IPS-20b (cell line): Measurements from ENCODE around the gene CBLL2.
"Not testable (repeated sequence)": the region's sequence is repeated elsewhere in the genome, so short reads cannot be mapped to it uniquely, and the experiment has no call there.

ENCODE experiments used
- H3K27ac ChIP-seq: one replicate; pipeline ENCODE4 v1.5.1; 2013; ENCODE audit warnings: low read length
- H3K27me3 ChIP-seq: 2 replicates; pipeline ENCODE4 v1.6.1; 2013; ENCODE audit warnings: mild to moderate bottlenecking, low read length, inconsistent platforms; ENCODE audit not compliant: insufficient read depth
- H3K36me3 ChIP-seq: 2 replicates; pipeline ENCODE4 v1.6.1; 2013; ENCODE audit warnings: low read depth, mild to moderate bottlenecking, inconsistent platforms, low read length, moderate library complexity; ENCODE audit not compliant: insufficient read depth
- H3K4me1 ChIP-seq: 2 replicates; pipeline ENCODE4 v1.6.1; 2013; ENCODE audit warnings: mild to moderate bottlenecking, control low read depth, inconsistent platforms, low read length, moderate library complexity; ENCODE audit not compliant: insufficient read depth
- H3K4me3 ChIP-seq: 2 replicates; pipeline ENCODE4 v1.5.1; 2013; ENCODE audit warnings: mild to moderate bottlenecking, low read length, inconsistent platforms
- H3K9ac ChIP-seq: 2 replicates; pipeline ENCODE4 v1.6.1; 2013; ENCODE audit warnings: low read depth, mild to moderate bottlenecking, inconsistent platforms, low read length, moderate library complexity
- H3K9me3 ChIP-seq: 2 replicates; pipeline ENCODE4 v1.6.1; 2013; ENCODE audit warnings: mild to moderate bottlenecking, low read depth, low read length, inconsistent platforms; ENCODE audit not compliant: insufficient read depth

The CBLL2 gene

GRCh38 chrX:22272613-22273012 lies at the start of gene CBLL2:
Gene CBLL2, plus strand, starts transcription at chrX:22272913. Its CDS starts 79 bp downstream, at chrX:22272992.
- Histone ChIP-seq H3K9me3 (no peaks in the 10 kb centered on the region), H3K27ac (no peak within 1 kb of the TSS), H3K36me3 (no peaks in the 10 kb centered on the region), H3K4me1 (no peaks in the 10 kb centered on the region; the same call in 1 of the 2 replicates), H3K4me3 (no peak within 1 kb of the TSS), H3K9ac (no peak within 1 kb of the TSS), H3K27me3 (no peaks in the 10 kb centered on the region)

GRCh38 chrX:22234380-22234779 lies 38.3 kb upstream of the CBLL2 start:
- no peaks in the 10 kb centered on the region for H3K4me1 ChIP-seq
- no peak overlapping the region for H3K27ac ChIP-seq
- H3K9ac ChIP-seq = no peak overlapping the region
- H3K4me3 ChIP-seq = no peak overlapping the region
- no peaks in the 10 kb centered on the region for H3K27me3 ChIP-seq
- no peaks in the 10 kb centered on the region for H3K36me3 ChIP-seq
- no peaks in the 10 kb centered on the region for H3K9me3 ChIP-seq

DNA sequence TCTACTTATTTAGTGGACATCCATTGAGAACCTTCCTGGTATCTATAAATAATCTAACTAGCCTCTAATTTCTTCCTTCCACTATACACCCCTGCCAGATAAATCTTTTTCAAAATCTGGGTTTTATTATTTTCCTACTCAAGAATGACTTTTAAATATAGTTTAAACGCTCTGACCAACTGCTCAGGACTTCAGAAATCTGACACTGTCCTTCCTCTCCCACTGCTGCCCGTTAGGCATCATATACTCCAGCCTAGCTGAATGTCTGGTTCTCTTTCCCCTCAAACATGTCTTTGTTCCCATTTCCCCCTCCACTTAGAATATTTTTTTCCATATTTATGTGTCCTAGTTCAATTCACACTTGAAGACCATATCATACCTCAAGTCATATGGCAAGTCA lies 35.2 kb upstream of the CBLL2 start:
- no peaks in the 10 kb centered on the region for H3K36me3 ChIP-seq
- no peaks in the 10 kb centered on the region for H3K27me3 ChIP-seq
- H3K9me3 ChIP-seq = no peaks in the 10 kb centered on the region
- no peak overlapping the region for H3K4me3 ChIP-seq
- H3K27ac ChIP-seq = no peak overlapping the region
- no peaks in the 10 kb centered on the region for H3K4me1 ChIP-seq
- no peak overlapping the region for H3K9ac ChIP-seq

GRCh38 chrX:22246620-22247019 lies 26.1 kb upstream of the CBLL2 start:
- H3K36me3 ChIP-seq = no peaks in the 10 kb centered on the region
- no peak overlapping the region for H3K4me3 ChIP-seq
- no peak overlapping the region for H3K9ac ChIP-seq
- no peak overlapping the region for H3K27ac ChIP-seq
- no peaks in the 10 kb centered on the region for H3K27me3 ChIP-seq
- H3K4me1 ChIP-seq = no peaks in the 10 kb centered on the region
- no peaks in the 10 kb centered on the region for H3K9me3 ChIP-seq

DNA sequence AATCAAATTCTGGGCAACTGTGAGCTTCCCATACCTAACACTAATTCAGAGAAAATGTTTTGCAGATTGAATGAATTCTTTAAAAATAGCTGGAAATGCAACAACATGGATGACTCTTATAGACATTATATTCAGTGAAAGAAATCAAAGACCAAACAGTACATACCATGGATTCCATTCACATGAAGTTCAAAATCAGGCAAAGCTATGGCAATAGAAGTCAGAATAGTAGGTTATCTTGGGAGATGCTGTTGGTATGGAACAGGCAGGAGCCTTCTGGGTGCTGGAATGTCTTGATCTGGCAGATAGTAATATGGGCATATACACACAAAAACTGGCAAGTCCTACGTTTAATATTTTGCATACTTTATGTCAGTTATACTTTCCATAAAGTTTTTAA lies 25.5 kb upstream of the CBLL2 start:
- no peaks in the 10 kb centered on the region for H3K4me1 ChIP-seq
- H3K36me3 ChIP-seq = no peaks in the 10 kb centered on the region
- no peak overlapping the region for H3K27ac ChIP-seq
- H3K9me3 ChIP-seq = no peaks in the 10 kb centered on the region
- no peaks in the 10 kb centered on the region for H3K27me3 ChIP-seq
- H3K4me3 ChIP-seq = no peak overlapping the region
- H3K9ac ChIP-seq = no peak overlapping the region

DNA sequence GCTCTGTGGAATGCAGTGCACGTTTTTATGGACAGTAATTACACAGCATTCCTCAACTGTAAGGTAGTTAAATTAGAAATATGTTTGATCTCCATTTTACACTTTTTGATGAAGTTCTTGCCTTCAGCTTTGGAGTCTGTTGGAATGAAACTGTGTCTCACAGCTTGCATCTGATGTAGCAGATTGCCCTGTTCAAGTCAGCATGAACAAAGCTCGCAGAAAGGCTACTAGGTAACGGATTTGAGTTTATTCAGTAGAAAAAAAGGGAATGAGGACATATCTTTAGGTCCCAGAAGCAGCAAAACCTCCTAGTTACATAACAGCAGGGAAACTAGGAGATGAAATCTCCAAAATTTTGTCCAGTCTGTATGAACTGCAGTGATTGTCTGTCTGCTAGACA lies 24.3 kb upstream of the CBLL2 start:
- no peaks in the 10 kb centered on the region for H3K27me3 ChIP-seq
- no peaks in the 10 kb centered on the region for H3K36me3 ChIP-seq
- no peaks in the 10 kb centered on the region for H3K9me3 ChIP-seq
- no peak overlapping the region for H3K9ac ChIP-seq
- H3K27ac ChIP-seq = no peak overlapping the region
- H3K4me3 ChIP-seq = no peak overlapping the region
- H3K4me1 ChIP-seq = no peaks in the 10 kb centered on the region

DNA sequence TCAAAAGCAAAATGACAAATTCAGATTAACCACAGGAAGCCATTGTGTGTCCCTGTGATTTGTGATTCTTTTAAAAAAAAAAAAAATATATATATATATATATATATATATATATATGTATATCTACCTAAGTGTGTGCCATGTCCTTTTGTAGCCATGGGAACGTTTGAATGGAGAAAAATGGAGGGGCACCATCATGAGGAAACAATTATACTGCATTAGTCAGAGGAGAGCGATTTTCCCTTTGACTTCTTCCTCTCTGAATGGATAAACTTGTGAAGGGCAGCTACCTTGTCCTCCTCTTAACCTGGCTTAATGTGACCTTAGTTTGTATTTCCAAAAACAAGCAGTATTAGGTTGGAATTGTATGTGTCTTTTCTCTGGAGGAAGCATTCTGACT lies 23.3 kb upstream of the CBLL2 start:
- no peaks in the 10 kb centered on the region for H3K4me1 ChIP-seq
- H3K9ac ChIP-seq = no peak overlapping the region
- no peaks in the 10 kb centered on the region for H3K27me3 ChIP-seq

DNA sequence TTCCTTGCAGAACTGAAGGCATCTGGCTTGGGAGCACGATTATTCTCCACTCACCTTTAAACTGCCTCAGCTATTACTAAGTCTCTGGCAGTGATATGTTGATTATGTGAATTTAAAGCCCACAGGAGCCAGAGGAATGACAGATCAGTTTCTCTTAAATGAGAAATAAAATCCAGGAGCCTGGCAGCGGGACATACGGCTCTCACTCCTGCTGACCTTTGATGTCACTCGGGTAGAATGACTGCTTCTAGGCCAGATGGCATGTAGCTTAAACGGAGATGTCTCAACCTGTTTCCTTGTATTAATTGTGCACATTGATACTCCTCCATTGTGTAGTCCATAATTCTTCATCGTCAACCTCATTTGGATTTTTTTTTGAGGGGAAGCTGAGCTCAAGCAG lies 4.0 kb upstream of the CBLL2 start:
- H3K36me3 ChIP-seq = no peaks in the 10 kb centered on the region
- no peak overlapping the region for H3K27ac ChIP-seq
- no peak overlapping the region for H3K4me3 ChIP-seq
- H3K9ac ChIP-seq = no peak overlapping the region
- no peaks in the 10 kb centered on the region; the same call in 1 of the 2 replicates for H3K4me1 ChIP-seq
- H3K9me3 ChIP-seq = no peaks in the 10 kb centered on the region
- no peaks in the 10 kb centered on the region for H3K27me3 ChIP-seq

More for the DNA sequence above, 23.3 kb upstream of the CBLL2 start:
- Histone ChIP-seq H3K9me3 (no peaks in the 10 kb centered on the region), H3K36me3 (no peaks in the 10 kb centered on the region), H3K4me3 (no peak overlapping the region), H3K27ac (no peak overlapping the region)

DNA sequence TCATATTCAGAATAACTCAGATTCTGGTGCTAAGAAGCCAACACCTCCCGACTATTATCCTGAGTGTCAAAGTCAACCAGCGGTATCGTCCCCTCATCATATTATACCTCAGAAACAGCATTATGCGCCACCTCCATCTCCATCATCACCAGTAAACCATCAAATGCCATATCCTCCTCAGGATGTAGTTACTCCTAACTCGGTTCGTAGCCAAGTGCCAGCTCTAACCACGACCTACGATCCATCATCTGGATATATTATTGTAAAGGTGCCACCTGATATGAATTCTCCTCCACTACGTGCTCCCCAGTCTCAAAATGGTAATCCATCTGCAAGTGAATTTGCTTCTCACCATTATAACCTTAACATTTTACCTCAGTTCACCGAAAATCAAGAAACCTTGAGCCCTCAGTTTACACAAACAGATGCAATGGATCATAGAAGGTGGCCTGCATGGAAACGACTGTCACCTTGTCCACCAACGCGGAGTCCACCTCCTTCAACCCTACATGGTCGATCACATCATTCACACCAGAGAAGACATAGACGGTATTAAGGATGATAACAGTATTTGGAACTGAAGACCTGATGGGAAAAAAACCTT lies 1.1 kb downstream of the CBLL2 start:
- Histone ChIP-seq H3K4me1 (no peaks in the 10 kb centered on the region), H3K9ac (no peak overlapping the region), H3K27me3 (no peaks in the 10 kb centered on the region), H3K9me3 (no peaks in the 10 kb centered on the region), H3K4me3 (no peak overlapping the region), H3K27ac (no peak overlapping the region), H3K36me3 (no peaks in the 10 kb centered on the region)

DNA sequence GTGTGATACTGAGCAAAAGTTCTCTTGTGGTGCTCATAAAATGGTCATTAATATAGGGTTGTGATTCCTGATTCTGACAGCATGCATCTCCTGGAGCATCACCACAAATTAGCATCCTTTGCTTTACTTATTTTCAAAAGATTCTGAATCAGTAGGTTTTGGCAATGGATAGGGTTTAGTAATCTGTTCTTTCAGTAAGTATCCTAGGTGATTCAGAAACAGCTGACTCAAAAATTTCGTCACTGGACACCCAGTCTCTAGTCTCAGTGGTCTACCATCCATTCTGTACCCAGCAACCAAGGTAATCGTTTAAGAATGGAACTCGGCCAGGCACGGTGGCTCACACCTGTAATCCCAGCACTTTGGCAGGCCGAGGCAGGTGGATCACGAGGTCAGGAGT lies 4.1 kb downstream of the CBLL2 start:
- no peaks in the 10 kb centered on the region for H3K4me1 ChIP-seq
- H3K9me3 ChIP-seq = no peaks in the 10 kb centered on the region

GRCh38 chrX:22278375-22278774 lies 5.7 kb downstream of the CBLL2 start:
- no peaks in the 10 kb centered on the region for H3K4me1 ChIP-seq
- no peak overlapping the region for H3K9ac ChIP-seq
- H3K9me3 ChIP-seq = no peaks in the 10 kb centered on the region
- no peaks in the 10 kb centered on the region for H3K27me3 ChIP-seq
- H3K4me3 ChIP-seq = no peak overlapping the region
- H3K27ac ChIP-seq = no peak overlapping the region
- no peaks in the 10 kb centered on the region for H3K36me3 ChIP-seq

More for the DNA sequence above, 4.1 kb downstream of the CBLL2 start:
- Histone ChIP-seq H3K9ac (no peak overlapping the region), H3K27me3 (no peaks in the 10 kb centered on the region), H3K4me3 (no peak overlapping the region), H3K36me3 (no peaks in the 10 kb centered on the region), H3K27ac (no peak overlapping the region)

GRCh38 chrX:22289209-22289608 lies 16.5 kb downstream of the CBLL2 start:
- not testable (repeated sequence) for H3K4me1 ChIP-seq, H3K9ac ChIP-seq, H3K27ac ChIP-seq, H3K27me3 ChIP-seq, H3K9me3 ChIP-seq, H3K4me3 ChIP-seq, H3K36me3 ChIP-seq
